Endothelial cell of umbilical vein (primary cell): Measurements from ENCODE around the gene LYSMD2. TPM values are rescaled to one million over a fixed set of nuclear protein-coding genes. Genes with fewer than 3 reads are reported as not detected.

Source experiments
- BruUV-seq: library from RNA; stranded (reverse); fragments of 400-500 nt; replicated peaks from 2 replicates; lab custom pipeline; 2021; lab: Mats Ljungman, UMichigan
- CTCF ChIA-PET: fragments of 300-600, 350-600 bp; sonication (Branson Sonifier 250); formaldehyde crosslinking; loops from one replicate; lab custom pipeline; 2021; ENCODE audit warnings: antibody characterized with exemption, inconsistent platforms; lab: Charles Lee
- POLR2A ChIA-PET: fragments of 300-600, 350-600 bp; sonication (Branson Sonifier 250); formaldehyde crosslinking; loops from one replicate; lab custom pipeline; 2021; ENCODE audit warnings: antibody characterized with exemption, inconsistent platforms; lab: Charles Lee
- DNase-seq: peaks from one replicate; pipeline ENCODE4 v3.0.0-alpha.2; 2011; ENCODE audit warnings: low read depth, low spot score
- FAIRE-seq: peaks from 2 replicates; lab custom pipeline; 2011; peaks lifted over from hg19 to GRCh38; lab: Jason Lieb, UNC
- H2AFZ ChIP-seq: 2 replicates; pipeline ENCODE4 v1.6.0; 2012; ENCODE audit warnings: low read depth, low read length, control low read depth, inconsistent platforms
- H3K27ac ChIP-seq: 2 replicates; pipeline ENCODE4 v1.5.1; 2011; ENCODE audit warnings: low read depth, mild to moderate bottlenecking, control low read depth, low read length, moderate library complexity; ENCODE audit not compliant: insufficient read depth
- H3K27me3 ChIP-seq, 2 experiments: 2 replicates each; pipeline versions ENCODE4 v1.6.0 to v1.6.1; 2011; ENCODE audit warnings: low read length in 2 of 2, mixed read lengths in 1 of 2; ENCODE audit not compliant: control insufficient read depth in 2 of 2, insufficient read depth in 2 of 2
- H3K36me3 ChIP-seq, 2 experiments: 2 replicates in 1 of 2; 3 replicates in 1 of 2; pipeline ENCODE4 v1.5.1; 2011; ENCODE audit warnings: low read length in 2 of 2, mild to moderate bottlenecking in 1 of 2, moderate library complexity in 1 of 2; ENCODE audit not compliant: control insufficient read depth in 2 of 2, insufficient read depth in 2 of 2; ENCODE audit errors: extremely low read depth in 1 of 2
- H3K4me1 ChIP-seq: 3 replicates; pipeline ENCODE4 v1.5.1; 2011; ENCODE audit warnings: mild to moderate bottlenecking, low read length; ENCODE audit not compliant: control insufficient read depth, insufficient read depth; ENCODE audit errors: extremely low read depth
- H3K4me2 ChIP-seq: 2 replicates; pipeline ENCODE4 v1.6.1; 2011; ENCODE audit warnings: low read length, control low read depth, mixed read lengths; ENCODE audit not compliant: insufficient read depth
- H3K4me3 ChIP-seq, 3 experiments: fragments of 200-600 bp in 1 of 3; sonication (generic), shearing (Covaris generic) in 1 of 3; replicated peaks in 1 of 3; 2 replicates each; pipeline ENCODE4 v1.5.1; 2011 to 2016; ENCODE audit warnings: control low read depth in 3 of 3, low read length in 3 of 3, mild to moderate bottlenecking in 2 of 3, inconsistent platforms in 1 of 3, low read depth in 1 of 3, moderate library complexity in 1 of 3; ENCODE audit not compliant: insufficient read depth in 1 of 3
- H3K79me2 ChIP-seq: 2 replicates; pipeline ENCODE4 v1.6.0; 2012; ENCODE audit warnings: low read length, inconsistent platforms; ENCODE audit not compliant: control insufficient read depth, insufficient read depth
- H3K9ac ChIP-seq: replicated peaks from 2 replicates; pipeline ENCODE3; 2011; ENCODE audit warnings: low read length, control low read depth; ENCODE audit not compliant: insufficient read depth; ENCODE audit errors: extremely low read depth
- H3K9me1 ChIP-seq: replicated peaks from 3 replicates; pipeline ENCODE4 v1.6.0; 2011; ENCODE audit warnings: mild to moderate bottlenecking, low read length; ENCODE audit not compliant: control insufficient read depth, insufficient read depth; ENCODE audit errors: extremely low read depth
- H3K9me3 ChIP-seq: replicated peaks from 2 replicates; pipeline ENCODE4 v1.5.1; 2012; ENCODE audit warnings: low read length, inconsistent platforms; ENCODE audit not compliant: control insufficient read depth, insufficient read depth
- H4K20me1 ChIP-seq: replicated peaks from 2 replicates; pipeline ENCODE3; 2011; ENCODE audit warnings: mild to moderate bottlenecking, low read length; ENCODE audit not compliant: control insufficient read depth, insufficient read depth; ENCODE audit errors: extremely low read depth
- CTCF ChIP-seq, 2 donors: IDR thresholded peaks; 1 replicate in 1 of 2; 2 replicates in 1 of 2; pipeline ENCODE4 v1.5.1; 2011; ENCODE audit warnings: low read length in 2 of 2, mild to moderate bottlenecking in 2 of 2, moderate library complexity in 2 of 2, control low read depth in 1 of 2, inconsistent platforms in 1 of 2, low read depth in 1 of 2; ENCODE audit not compliant: insufficient read depth in 1 of 2; ENCODE audit errors: extremely low read depth in 1 of 2
- EZH2 ChIP-seq: IDR thresholded peaks from 2 replicates; pipeline ENCODE4 v1.6.1; 2012; ENCODE audit warnings: borderline replicate concordance, low read depth, mild to moderate bottlenecking, moderate library complexity, low read length, inconsistent platforms; ENCODE audit not compliant: severe bottlenecking
- FOS ChIP-seq: IDR thresholded peaks from 2 replicates; pipeline ENCODE4 v1.6.1; 2011; ENCODE audit warnings: mild to moderate bottlenecking, low read length, moderate library complexity, borderline replicate concordance; ENCODE audit not compliant: insufficient read depth
- GATA2 ChIP-seq: IDR thresholded peaks from 2 replicates; pipeline ENCODE4 v1.7.0; 2011; ENCODE audit warnings: low read depth, mild to moderate bottlenecking, moderate library complexity, mixed read lengths, low read length; ENCODE audit not compliant: insufficient read length, insufficient read depth
- JUN ChIP-seq: IDR thresholded peaks from 2 replicates; pipeline ENCODE4 v1.6.1; 2011; ENCODE audit warnings: borderline replicate concordance, low read depth; ENCODE audit not compliant: insufficient read length, insufficient read depth
- MYC ChIP-seq: IDR thresholded peaks from one replicate; pipeline ENCODE4 v1.6.1; 2011; ENCODE audit warnings: mild to moderate bottlenecking, low read depth, low read length
- POLR2A ChIP-seq: IDR thresholded peaks from 2 replicates; pipeline ENCODE4 v1.6.1; 2012; ENCODE audit warnings: low read depth, mild to moderate bottlenecking, control low read depth, low read length
- POLR2AphosphoS5 ChIP-seq: IDR thresholded peaks from 2 replicates; pipeline ENCODE4 v1.6.1; 2012; ENCODE audit warnings: low read depth, mild to moderate bottlenecking, control low read depth, low read length, moderate library complexity; ENCODE audit not compliant: insufficient read depth
- dilution Hi-C: fragments of 300-500 bp; cut with MboI; formaldehyde crosslinking; loops from one replicate; pipeline ENCODE4 v1.15.0; 2019; ENCODE audit warnings: low sequenced_read_pairs; ENCODE audit not compliant: extremely low pct_ligation_motif_present
- intact Hi-C: fragments of 100-400 bp; cut with micrococcal nuclease; formaldehyde crosslinking; loops from one replicate; pipeline ENCODE4 v1.10.0; 2022
- polyA plus RNA-seq, 4 experiments: library from polyadenylated mRNA; depleted of rRNA in 3 of 4; stranded (reverse) in 3 of 4; unstranded in 1 of 4; fragments of >200 nt; gene quantifications; 2 replicates each; pipeline versions ENCODE4 v1.2.1 to v1.2.3, GENCODE V29; 2011 to 2012; ENCODE audit warnings: missing spikeins in 1 of 4
- total RNA-seq: library from RNA; stranded (reverse); gene quantifications from 2 replicates; pipeline ENCODE4 v1.2.3, GENCODE V29; 2021
- TF ChIP-seq, protein P1 (sequence below): IDR thresholded peaks from 2 replicates; pipeline ENCODE4 v1.6.1; 2011; ENCODE audit not compliant: insufficient read depth, insufficient read length

LYSMD2 gene
- total and polyA plus RNA-seq, 2 donors (not counting 3 experiments of a cell fraction or from before 2014, with no cell fraction given) = 6.2 to 8.0 TPM

DNA sequence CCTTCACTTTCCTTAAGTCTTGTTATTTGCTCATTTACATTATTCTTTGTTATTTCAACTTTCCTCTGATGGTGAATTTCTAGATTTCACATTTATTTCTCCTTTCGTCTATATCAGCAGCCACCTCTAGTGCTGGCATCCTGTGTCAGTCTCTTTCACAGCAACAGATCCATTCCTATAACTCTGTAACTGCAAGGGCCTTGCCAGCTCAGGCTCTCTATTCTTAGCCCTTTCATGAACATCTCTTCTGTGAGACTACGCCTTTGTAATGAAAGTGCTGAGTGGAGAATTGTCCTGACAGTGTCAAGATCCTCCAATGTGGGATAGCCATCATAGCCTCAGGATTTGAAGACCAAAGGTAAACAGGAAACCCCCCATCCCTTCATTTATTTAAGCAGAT lies 60.0 kb downstream of the LYSMD2 start:
- Histone ChIP-seq H3K9me3 (no peaks in the 10 kb centered on the region), H3K27ac (no peak overlapping the region), H3K4me1 (no peaks in the 10 kb centered on the region), H3K9me1 (no peaks in the 10 kb centered on the region), H3K36me3 (no peaks in the 10 kb centered on the region), H3K9ac (no peak overlapping the region), H3K4me3 (no peak overlapping the region), H4K20me1 (peaks cover 3% of the 10 kb centered on the region), H3K27me3 (peaks cover 3 to 20% of the 10 kb centered on the region in 2 experiments), H3K79me2 (no peaks in the 10 kb centered on the region), H3K4me2 (no peak overlapping the region), H2AFZ (no peak overlapping the region)
- dilution Hi-C loops (no loop called here), intact Hi-C loops (no loop called here)
- no TSS peak for BruUV-seq
- no peak for DNase-seq
- no peak for TF ChIP-seq CTCF (IDR thresholded peaks at IDR 0.05; ENCODE audit: extremely low read depth in 1 of 2, insufficient read depth in 1 of 2, low read depth in 1 of 2, low read length in 2 of 2)
- no peak for TF ChIP-seq GATA2
- TF ChIP-seq MYC = no peak
- TF ChIP-seq FOS = no peak
- TF ChIP-seq POLR2AphosphoS5 = no peak
- no peak for TF ChIP-seq EZH2
- TF ChIP-seq POLR2A = no peak
- TF ChIP-seq, protein P1, sequence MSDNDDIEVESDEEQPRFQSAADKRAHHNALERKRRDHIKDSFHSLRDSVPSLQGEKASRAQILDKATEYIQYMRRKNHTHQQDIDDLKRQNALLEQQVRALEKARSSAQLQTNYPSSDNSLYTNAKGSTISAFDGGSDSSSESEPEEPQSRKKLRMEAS = no peak
- TF ChIP-seq JUN = no peak
- ChIA-PET POLR2A (no interaction called here), CTCF (no interaction called here)
- FAIRE-seq = no peak
